ENCODE data around the gene BBS4.

DNA sequence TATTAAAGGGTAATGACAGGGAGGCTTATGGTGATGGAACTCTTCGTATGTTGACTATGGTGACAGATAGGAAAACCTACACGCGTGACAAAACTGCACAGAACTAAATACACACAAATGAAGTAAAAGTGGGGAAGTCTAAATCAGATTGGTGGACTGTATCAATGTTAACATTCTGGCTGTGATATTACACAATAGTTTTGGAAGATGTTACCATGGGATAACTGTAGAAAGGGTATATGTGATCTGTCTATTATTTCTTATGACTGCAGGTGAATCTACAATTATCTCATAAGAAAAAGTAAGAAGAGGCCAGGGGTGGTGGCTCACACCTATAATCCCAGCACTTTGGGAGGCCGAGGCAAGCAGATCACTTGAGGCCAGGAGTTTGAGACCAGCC is 9.2 kb upstream of the BBS4 start:
- TF ChIP-seq YY1 (IDR thresholded peaks at IDR 0.05; ENCODE audit: insufficient read depth, insufficient read length) (no peak), ZNF274 (IDR thresholded peaks at IDR 0.05; ENCODE audit: low read depth, low read length) (no peak)

Measured in NT2/D1 (cell line).